GM13977 (cell line): ENCODE results near the gene TRIM33.

ENCODE experiments used
- DNase-seq: peaks from one replicate; pipeline ENCODE4 v3.0.0; 2012; ENCODE audit warnings: low spot score
- in situ Hi-C: fragments of 300-500 bp; cut with MboI; formaldehyde crosslinking; loops from one replicate; pipeline ENCODE4 v1.12.0; 2022; ENCODE audit warnings: low sequenced_read_pairs, low pct_unique_long_range_greater_than_20kb, mixed read lengths, inconsistent platforms; ENCODE audit not compliant: unreplicated experiment
- TF ChIP-seq, protein P1 (sequence below): IDR thresholded peaks from 2 replicates; pipeline ENCODE4 v1.5.1; 2012; ENCODE audit warnings: mild to moderate bottlenecking, control low read depth; ENCODE audit not compliant: insufficient read depth; ENCODE audit errors: extremely low read depth, missing control alignments

Gene TRIM33

GRCh38 chr1:114350731-114351445 is 160.1 kb downstream of the TRIM33 start:
- no peak for DNase-seq
- in situ Hi-C loops, result no loop called here
- TF ChIP-seq, protein P1, sequence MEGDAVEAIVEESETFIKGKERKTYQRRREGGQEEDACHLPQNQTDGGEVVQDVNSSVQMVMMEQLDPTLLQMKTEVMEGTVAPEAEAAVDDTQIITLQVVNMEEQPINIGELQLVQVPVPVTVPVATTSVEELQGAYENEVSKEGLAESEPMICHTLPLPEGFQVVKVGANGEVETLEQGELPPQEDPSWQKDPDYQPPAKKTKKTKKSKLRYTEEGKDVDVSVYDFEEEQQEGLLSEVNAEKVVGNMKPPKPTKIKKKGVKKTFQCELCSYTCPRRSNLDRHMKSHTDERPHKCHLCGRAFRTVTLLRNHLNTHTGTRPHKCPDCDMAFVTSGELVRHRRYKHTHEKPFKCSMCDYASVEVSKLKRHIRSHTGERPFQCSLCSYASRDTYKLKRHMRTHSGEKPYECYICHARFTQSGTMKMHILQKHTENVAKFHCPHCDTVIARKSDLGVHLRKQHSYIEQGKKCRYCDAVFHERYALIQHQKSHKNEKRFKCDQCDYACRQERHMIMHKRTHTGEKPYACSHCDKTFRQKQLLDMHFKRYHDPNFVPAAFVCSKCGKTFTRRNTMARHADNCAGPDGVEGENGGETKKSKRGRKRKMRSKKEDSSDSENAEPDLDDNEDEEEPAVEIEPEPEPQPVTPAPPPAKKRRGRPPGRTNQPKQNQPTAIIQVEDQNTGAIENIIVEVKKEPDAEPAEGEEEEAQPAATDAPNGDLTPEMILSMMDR, result no peak

DNA sequence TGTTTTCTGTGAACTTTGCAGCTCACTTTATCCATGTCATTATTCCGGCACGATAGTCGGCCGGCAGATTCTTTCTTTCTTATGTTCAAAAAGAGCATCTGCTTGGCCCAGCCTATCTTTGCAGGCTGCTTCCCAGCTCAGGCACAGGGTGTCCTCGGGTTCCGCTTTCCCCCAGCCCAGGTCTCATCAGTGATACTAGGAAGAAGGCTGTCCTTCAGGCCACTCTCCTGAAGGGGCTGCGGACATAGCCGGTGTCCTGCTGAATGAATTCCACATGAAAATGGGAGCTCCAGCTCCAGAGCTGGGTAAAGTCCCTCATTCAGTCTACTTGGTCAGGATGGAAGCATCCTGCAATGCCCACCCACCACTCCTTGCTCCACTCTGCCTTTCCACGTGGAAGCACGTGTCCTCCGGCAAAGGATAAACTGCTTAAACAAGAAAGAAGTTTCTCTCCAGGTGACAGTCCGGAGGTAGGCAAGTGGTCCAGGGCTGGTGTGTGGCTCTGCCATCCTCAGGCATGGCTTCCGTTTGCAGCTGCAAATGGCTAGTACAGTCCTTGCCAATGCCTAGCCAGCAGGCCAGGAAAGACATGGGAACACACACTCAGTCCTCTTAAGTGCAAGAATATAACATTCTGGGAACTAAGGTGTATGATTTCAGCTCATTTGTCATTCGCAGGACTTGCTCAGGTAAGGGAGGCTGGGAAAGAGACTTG is 161.0 kb downstream of the TRIM33 start:
- no peak for DNase-seq
- TF ChIP-seq, protein P1, result no peak
- in situ Hi-C loops, result no loop called here

- TF ChIP-seq, protein P1, result no peak
- in situ Hi-C loops, result no loop called here
Measured at GRCh38 chr1:114347431-114348209, 163.4 kb downstream of the TRIM33 start.

GRCh38 chr1:114346480-114347029 is 164.4 kb downstream of the TRIM33 start:
- TF ChIP-seq, protein P1, result peak; percentile 100
- peak; percentile 92 for DNase-seq
- in situ Hi-C loops, result no loop called here

More at GRCh38 chr1:114347431-114348209, 163.4 kb downstream of the TRIM33 start:
- DNase-seq, result no peak

GRCh38 chr1:114345930-114346479 is 165.0 kb downstream of the TRIM33 start:
- in situ Hi-C loops, result no loop called here
- TF ChIP-seq, protein P1, result no peak
- peak; percentile 45 for DNase-seq

- in situ Hi-C loops, result no loop called here
- no peak for DNase-seq
- TF ChIP-seq, protein P1, result no peak
Measured at GRCh38 chr1:114344656-114345055, 166.3 kb downstream of the TRIM33 start.
